Activated CD8-positive, alpha-beta memory T cell treated with anti-CD3 and anti-CD28 coated beads for 1 hour (primary cell): ENCODE measurements around the gene RCVRN.

ENCODE experiments used
- DNase-seq, 2 donors: peaks; one replicate each; pipeline ENCODE4 v3.0.0-alpha.2; 2020; ENCODE audit warnings: low read depth in 1 of 2; ENCODE audit errors: extremely low read depth in 1 of 2

Gene RCVRN

GRCh38 chr17:9899280-9900043, 5.6 kb downstream of the RCVRN start:
- DNase-seq, result no peak

GRCh38 chr17:9898812-9899211, 6.3 kb downstream of the RCVRN start:
- DNase-seq, result no peak

- no peak for DNase-seq
These were observed 7.6 kb downstream of the RCVRN start for GRCh38 chr17:9897372-9897968.

- DNase-seq, result no peak
These were observed 9.1 kb downstream of the RCVRN start for GRCh38 chr17:9895923-9896322.

- DNase-seq, result no peak
These were observed 10.8 kb downstream of the RCVRN start for GRCh38 chr17:9894231-9894630.

GRCh38 chr17:9893411-9894012, 11.6 kb downstream of the RCVRN start:
- DNase-seq, result no peak

- no peak for DNase-seq
These were observed 14.9 kb downstream of the RCVRN start for GRCh38 chr17:9890124-9890523.

GRCh38 chr17:9887508-9887907, 17.6 kb downstream of the RCVRN start:
- no peak for DNase-seq

GRCh38 chr17:9886141-9886930, 18.7 kb downstream of the RCVRN start:
- DNase-seq, result no peak

- no peak for DNase-seq
These were observed 21.6 kb downstream of the RCVRN start for GRCh38 chr17:9883451-9883850.

- DNase-seq, result no peak
These were observed 24.5 kb downstream of the RCVRN start for GRCh38 chr17:9880582-9880999.

- DNase-seq, result no peak
These were observed 26.1 kb downstream of the RCVRN start for GRCh38 chr17:9878786-9879525.

GRCh38 chr17:9878356-9878755, 26.7 kb downstream of the RCVRN start:
- no peak for DNase-seq

- DNase-seq, result no peak
These were observed 29.6 kb downstream of the RCVRN start for GRCh38 chr17:9875441-9875840.

GRCh38 chr17:9874722-9875121, 30.3 kb downstream of the RCVRN start:
- no peak for DNase-seq

- DNase-seq, result no peak
These were observed 32.2 kb downstream of the RCVRN start for GRCh38 chr17:9872852-9873251.

GRCh38 chr17:9868552-9868951, 36.5 kb downstream of the RCVRN start:
- no peak for DNase-seq

- no peak for DNase-seq
These were observed 39.5 kb downstream of the RCVRN start for GRCh38 chr17:9865586-9865985.

GRCh38 chr17:9862949-9863348, 42.1 kb downstream of the RCVRN start:
- DNase-seq, result no peak

- no peak for DNase-seq
These were observed 42.9 kb downstream of the RCVRN start for GRCh38 chr17:9862220-9862619.

GRCh38 chr17:9860851-9861250, 44.2 kb downstream of the RCVRN start:
- DNase-seq, result no peak
